HepG2 (cell line): ENCODE results near the gene LRRC73. TPM values are rescaled to one million over a fixed set of nuclear protein-coding genes. Genes with fewer than 3 reads are reported as not detected.

ENCODE experiments used
- BORCS8-MEF2B ChIP-seq: sonication (generic); formaldehyde crosslinking; IDR thresholded peaks from 2 replicates; pipeline ENCODE4 v1.8.0; 2022; ENCODE audit warnings: mild to moderate bottlenecking, missing genetic modification reagents
- FOXK1 ChIP-seq: sonication (generic); formaldehyde crosslinking; IDR thresholded peaks from 2 replicates; pipeline ENCODE4 v1.4.0; 2020; ENCODE audit warnings: low read depth, missing genetic modification reagents, borderline replicate concordance
- HES4 ChIP-seq: sonication (generic); formaldehyde crosslinking; IDR thresholded peaks from 2 replicates; pipeline ENCODE4 v1.9.0; 2021; ENCODE audit warnings: mild to moderate bottlenecking, missing genetic modification reagents, borderline replicate concordance
- HOXA9 ChIP-seq: sonication (generic); formaldehyde crosslinking; IDR thresholded peaks from 2 replicates; pipeline ENCODE4 v1.8.1; 2022; ENCODE audit warnings: missing genetic modification reagents, mild to moderate bottlenecking, moderate library complexity, borderline replicate concordance
- IRF2 ChIP-seq: IDR thresholded peaks from 2 replicates; pipeline ENCODE4 v1.6.1; 2018; ENCODE audit warnings: missing genetic modification reagents, missing compliant biosample characterization
- JUND ChIP-seq: sonication (generic); formaldehyde crosslinking; IDR thresholded peaks from 2 replicates; pipeline ENCODE4 v1.8.0; 2022; ENCODE audit warnings: mild to moderate bottlenecking, missing genetic modification reagents
- MAZ ChIP-seq, 2 experiments: sonication (generic) in 1 of 2; formaldehyde crosslinking in 1 of 2; IDR thresholded peaks; 2 replicates each; pipeline versions ENCODE4 v1.5.0 to v1.6.1; 2012 to 2020; ENCODE audit warnings: low read depth in 2 of 2, mild to moderate bottlenecking in 2 of 2, borderline replicate concordance in 1 of 2, improper control_type of control experiment in 1 of 2, low read length in 1 of 2, missing genetic modification reagents in 1 of 2, moderate library complexity in 1 of 2
- NONO ChIP-seq, 2 experiments: fragments of 450-650 bp in 1 of 2; sonication (generic) in 1 of 2; formaldehyde crosslinking in 1 of 2; IDR thresholded peaks in 1 of 2; conservative IDR thresholded peaks in 1 of 2; 2 replicates each; pipeline versions ENCODE4 v1.6.1 to v1.8.0; 2017 to 2022; ENCODE audit warnings: mild to moderate bottlenecking in 1 of 2, missing genetic modification reagents in 1 of 2, moderate library complexity in 1 of 2
- RXRB ChIP-seq: IDR thresholded peaks from 2 replicates; pipeline ENCODE4 v1.6.1; 2016; ENCODE audit warnings: borderline replicate concordance, missing genetic modification reagents, missing compliant biosample characterization
- SAFB2 ChIP-seq: sonication (generic); formaldehyde crosslinking; IDR thresholded peaks from 2 replicates; pipeline ENCODE4 v1.5.1; 2020; ENCODE audit warnings: missing genetic modification reagents, low read depth, mild to moderate bottlenecking, borderline replicate concordance
- SAP130 ChIP-seq: IDR thresholded peaks from 2 replicates; pipeline ENCODE4 v1.6.1; 2016; ENCODE audit warnings: low read depth
- SRF ChIP-seq: IDR thresholded peaks from 2 replicates; pipeline ENCODE4 v1.6.1; 2011; ENCODE audit warnings: mild to moderate bottlenecking, low read depth, low read length, moderate library complexity
- TBL1XR1 ChIP-seq: fragments of 150-350 bp; IDR thresholded peaks from 2 replicates; pipeline ENCODE4 v1.6.1; 2014; ENCODE audit warnings: borderline replicate concordance, low read length; ENCODE audit not compliant: partially characterized antibody
- ZEB1 ChIP-seq: IDR thresholded peaks from 2 replicates; pipeline ENCODE4 v1.6.1; 2012; ENCODE audit warnings: mild to moderate bottlenecking, low read depth, inconsistent platforms; ENCODE audit not compliant: insufficient replicate concordance
- ZFP36L2 ChIP-seq: sonication (generic); formaldehyde crosslinking; IDR thresholded peaks from 2 replicates; pipeline ENCODE4 v1.4.0; 2020; ENCODE audit warnings: missing genetic modification reagents
- ZNF343 ChIP-seq: sonication (generic); formaldehyde crosslinking; IDR thresholded peaks from 2 replicates; pipeline ENCODE4 v1.4.0; 2020; ENCODE audit warnings: mild to moderate bottlenecking, missing genetic modification reagents
- ZNF550 ChIP-seq: sonication (generic); formaldehyde crosslinking; IDR thresholded peaks from 2 replicates; pipeline ENCODE4 v1.4.0; 2020; ENCODE audit warnings: mild to moderate bottlenecking, missing genetic modification reagents, borderline replicate concordance
- ZNF614 ChIP-seq: IDR thresholded peaks from 2 replicates; pipeline ENCODE4 v1.6.1; 2018; ENCODE audit warnings: missing biosample characterization, missing genetic modification reagents, inconsistent platforms, borderline replicate concordance
- ZNF749 ChIP-seq: sonication (generic); formaldehyde crosslinking; IDR thresholded peaks from 2 replicates; pipeline ENCODE4 v1.8.0; 2022; ENCODE audit warnings: mild to moderate bottlenecking, missing genetic modification reagents, moderate library complexity, borderline replicate concordance
- ZNF782 ChIP-seq: sonication (generic); formaldehyde crosslinking; IDR thresholded peaks from 2 replicates; pipeline ENCODE4 v1.4.0; 2020; ENCODE audit warnings: missing genetic modification reagents, mild to moderate bottlenecking, borderline replicate concordance
- polyA plus RNA-seq, 8 experiments: library from polyadenylated mRNA; depleted of rRNA in 3 of 8; stranded (reverse) in 7 of 8; unstranded in 1 of 8; fragments of >200 nt; fragmentation: Illumina TruSeq in 4 of 8; extraction: Trizol in 4 of 8; gene quantifications; 2 replicates each; pipeline versions ENCODE4 v1.2.1 to v1.2.3, GENCODE V29; 2011 to 2016; ENCODE audit warnings: low read depth in 4 of 8, missing spikeins in 1 of 8, mixed read lengths in 1 of 8; ENCODE audit not compliant: insufficient read depth in 1 of 8
- total RNA-seq, 5 experiments: library from RNA; depleted of rRNA; stranded (reverse); fragments of >200 nt; fragmentation: Illumina TruSeq; extraction: Trizol; gene quantifications; 2 replicates each; pipeline ENCODE4 v1.2.3, GENCODE V29; 2016; ENCODE audit warnings: low read depth in 1 of 5
- TF ChIP-seq, protein P1 (sequence below): fragments of 450-650 bp; IDR thresholded peaks from 2 replicates; pipeline ENCODE4 v1.6.1; 2017; ENCODE audit warnings: mild to moderate bottlenecking
- TF ChIP-seq, protein P2 (sequence below): sonication (generic); formaldehyde crosslinking; conservative IDR thresholded peaks from 2 replicates; pipeline ENCODE4 v1.8.0; 2022; ENCODE audit warnings: low read depth, missing genetic modification reagents
- TF ChIP-seq, protein P3 (sequence below): sonication (generic); formaldehyde crosslinking; IDR thresholded peaks from 2 replicates; pipeline ENCODE4 v1.5.0; 2020; ENCODE audit warnings: mild to moderate bottlenecking, low read depth, missing genetic modification reagents, borderline replicate concordance

LRRC73 gene
- total and polyA plus RNA-seq, 2 of the 13 experiments (the other 11 are each of a cell fraction or from before 2014, with no cell fraction given) = 0.11 to 0.12 TPM

DNA sequence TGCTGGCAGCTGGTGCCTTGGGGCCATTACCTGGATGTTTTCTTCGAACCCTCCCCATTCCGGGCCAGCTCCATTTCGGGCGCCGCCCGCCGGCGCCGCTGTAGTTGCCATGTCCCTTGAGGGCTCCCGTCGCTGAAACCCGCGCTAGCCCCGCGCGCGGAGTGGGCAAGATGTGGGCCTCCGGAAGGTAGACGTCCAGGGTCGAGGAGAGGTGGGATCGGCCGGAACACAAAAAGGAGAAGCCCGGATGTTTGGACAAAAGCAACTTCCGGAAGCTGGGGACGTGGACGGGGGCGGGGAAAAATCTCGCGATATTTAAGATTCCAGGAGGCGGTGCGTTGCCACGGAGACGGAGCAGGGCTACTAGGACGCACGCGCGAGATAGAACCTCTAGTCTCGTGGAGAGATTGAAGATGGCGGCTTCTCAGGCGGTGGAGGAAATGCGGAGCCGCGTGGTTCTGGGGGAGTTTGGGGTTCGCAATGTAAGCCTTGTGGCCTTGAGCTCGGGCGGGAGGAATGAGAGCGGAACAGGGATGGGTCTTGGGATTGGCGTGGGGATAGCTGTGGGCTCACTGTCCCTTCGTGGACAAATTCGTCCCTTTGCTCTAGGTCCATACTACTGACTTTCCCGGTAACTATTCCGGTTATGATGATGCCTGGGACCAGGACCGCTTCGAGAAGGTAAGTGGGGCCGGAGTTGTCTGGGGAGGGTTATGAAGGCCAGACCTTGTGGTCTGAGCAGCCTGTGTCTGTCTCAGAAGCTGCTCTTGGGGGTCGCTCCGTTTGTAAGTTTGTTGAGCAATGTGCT, 6.8 kb upstream of the LRRC73 start, which contains the start of the genes POLR1C and YIPF3 (continued):
- TF ChIP-seq ZFP36L2 (CRISPR knock-in tag) (0 out of 2 replicates have a peak, but pooled peaks have one; percentile 61), ZNF782 (CRISPR knock-in tag) (no peak), BORCS8-MEF2B (peak; percentile 34; the same call in 1 of the 2 replicates), FOXK1 (CRISPR knock-in tag) (peak; percentile 81; the same call in 1 of the 2 replicates), ZNF749 (peak; percentile 85; the same call in 1 of the 2 replicates), RXRB (CRISPR knock-in tag) (peak; percentile 75), TBL1XR1 (peak; percentile 55), NONO (IDR thresholded peaks at IDR 0.05) (no peak), NONO (CRISPR knock-in tag; conservative IDR thresholded peaks at IDR 0.05) (peak; percentile 93), SRF (peak; percentile 51; the same call in 1 of the 2 replicates), ZNF614 (CRISPR knock-in tag) (peak; percentile 92; the same call in 1 of the 2 replicates), ZEB1 (peak; percentile 57), ZNF343 (CRISPR knock-in tag) (0 out of 2 replicates have a peak, but pooled peaks have one; percentile 63), IRF2 (peak; percentile 75; the same call in 1 of the 2 replicates), ZNF550 (no peak), HES4 (CRISPR knock-in tag) (0 out of 2 replicates have a peak, but pooled peaks have one; percentile 29), HOXA9 (no peak), SAFB2 (CRISPR knock-in tag) (peak; percentile 76; the same call in 1 of the 2 replicates), MAZ (IDR thresholded peaks at IDR 0.05; ENCODE audit: borderline replicate concordance, low read depth, low read length) (peak; percentile 55; the same call in 1 of the 2 replicates), MAZ (CRISPR knock-in tag; IDR thresholded peaks at IDR 0.05; ENCODE audit: low read depth) (peak; percentile 60), SAP130 (CRISPR knock-in tag) (peak; percentile 98), JUND (0 out of 2 replicates have a peak, but pooled peaks have one; percentile 25)
- TF ChIP-seq, protein P1, sequence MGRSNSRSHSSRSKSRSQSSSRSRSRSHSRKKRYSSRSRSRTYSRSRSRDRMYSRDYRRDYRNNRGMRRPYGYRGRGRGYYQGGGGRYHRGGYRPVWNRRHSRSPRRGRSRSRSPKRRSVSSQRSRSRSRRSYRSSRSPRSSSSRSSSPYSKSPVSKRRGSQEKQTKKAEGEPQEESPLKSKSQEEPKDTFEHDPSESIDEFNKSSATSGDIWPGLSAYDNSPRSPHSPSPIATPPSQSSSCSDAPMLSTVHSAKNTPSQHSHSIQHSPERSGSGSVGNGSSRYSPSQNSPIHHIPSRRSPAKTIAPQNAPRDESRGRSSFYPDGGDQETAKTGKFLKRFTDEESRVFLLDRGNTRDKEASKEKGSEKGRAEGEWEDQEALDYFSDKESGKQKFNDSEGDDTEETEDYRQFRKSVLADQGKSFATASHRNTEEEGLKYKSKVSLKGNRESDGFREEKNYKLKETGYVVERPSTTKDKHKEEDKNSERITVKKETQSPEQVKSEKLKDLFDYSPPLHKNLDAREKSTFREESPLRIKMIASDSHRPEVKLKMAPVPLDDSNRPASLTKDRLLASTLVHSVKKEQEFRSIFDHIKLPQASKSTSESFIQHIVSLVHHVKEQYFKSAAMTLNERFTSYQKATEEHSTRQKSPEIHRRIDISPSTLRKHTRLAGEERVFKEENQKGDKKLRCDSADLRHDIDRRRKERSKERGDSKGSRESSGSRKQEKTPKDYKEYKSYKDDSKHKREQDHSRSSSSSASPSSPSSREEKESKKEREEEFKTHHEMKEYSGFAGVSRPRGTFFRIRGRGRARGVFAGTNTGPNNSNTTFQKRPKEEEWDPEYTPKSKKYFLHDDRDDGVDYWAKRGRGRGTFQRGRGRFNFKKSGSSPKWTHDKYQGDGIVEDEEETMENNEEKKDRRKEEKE = no peak
- TF ChIP-seq, protein P2, sequence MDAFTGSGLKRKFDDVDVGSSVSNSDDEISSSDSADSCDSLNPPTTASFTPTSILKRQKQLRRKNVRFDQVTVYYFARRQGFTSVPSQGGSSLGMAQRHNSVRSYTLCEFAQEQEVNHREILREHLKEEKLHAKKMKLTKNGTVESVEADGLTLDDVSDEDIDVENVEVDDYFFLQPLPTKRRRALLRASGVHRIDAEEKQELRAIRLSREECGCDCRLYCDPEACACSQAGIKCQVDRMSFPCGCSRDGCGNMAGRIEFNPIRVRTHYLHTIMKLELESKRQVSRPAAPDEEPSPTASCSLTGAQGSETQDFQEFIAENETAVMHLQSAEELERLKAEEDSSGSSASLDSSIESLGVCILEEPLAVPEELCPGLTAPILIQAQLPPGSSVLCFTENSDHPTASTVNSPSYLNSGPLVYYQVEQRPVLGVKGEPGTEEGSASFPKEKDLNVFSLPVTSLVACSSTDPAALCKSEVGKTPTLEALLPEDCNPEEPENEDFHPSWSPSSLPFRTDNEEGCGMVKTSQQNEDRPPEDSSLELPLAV (CRISPR knock-in tag) = no peak
- TF ChIP-seq, protein P3, sequence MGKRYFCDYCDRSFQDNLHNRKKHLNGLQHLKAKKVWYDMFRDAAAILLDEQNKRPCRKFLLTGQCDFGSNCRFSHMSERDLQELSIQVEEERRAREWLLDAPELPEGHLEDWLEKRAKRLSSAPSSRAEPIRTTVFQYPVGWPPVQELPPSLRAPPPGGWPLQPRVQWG (CRISPR knock-in tag) = no peak
